HEK293 (cell line): ENCODE data around the gene SIDT2.

ENCODE experiments used
- CTCF ChIA-PET: fragments of 350-600 bp; formaldehyde crosslinking; extraction: SDS; loops from one replicate; lab custom pipeline; 2021; ENCODE audit warnings: antibody characterized with exemption; lab: Yijun Ruan, JAX
- POLR2A ChIA-PET: fragments of 300-600 bp; formaldehyde crosslinking; extraction: SDS; loops from one replicate; lab custom pipeline; 2020; ENCODE audit warnings: antibody characterized with exemption, inconsistent platforms; lab: Yijun Ruan, JAX
- H3K27ac ChIP-seq: fragments of 200-500 bp; sonication (Bioruptor generic); 2 replicates; pipeline ENCODE4 v1.5.1; 2014; ENCODE audit warnings: low read depth, low read length, control low read depth, inconsistent platforms; ENCODE audit errors: extremely low read depth
- H3K36me3 ChIP-seq, 2 experiments: fragments of 200-500 bp in 1 of 2; sonication (Bioruptor generic) in 1 of 2; 1 replicate in 1 of 2; 2 replicates in 1 of 2; pipeline ENCODE4 v1.5.1; 2014 to 2017; ENCODE audit warnings: inconsistent platforms in 2 of 2, low read length in 2 of 2; ENCODE audit not compliant: control insufficient read depth in 2 of 2, insufficient read depth in 1 of 2
- H3K4me1 ChIP-seq: fragments of 200-500 bp; sonication (Bioruptor generic); 2 replicates; pipeline ENCODE4 v1.5.1; 2014; ENCODE audit warnings: mild to moderate bottlenecking, low read length, inconsistent platforms; ENCODE audit not compliant: control insufficient read depth, insufficient read depth
- H3K4me3 ChIP-seq: 2 replicates; pipeline ENCODE4 v1.5.1; 2011; ENCODE audit warnings: low read depth, mild to moderate bottlenecking, control low read depth, low read length, moderate library complexity
- H3K9me3 ChIP-seq: fragments of 200-500 bp; sonication (Bioruptor generic); 2 replicates; pipeline ENCODE4 v1.5.1; 2014; ENCODE audit warnings: low read depth, low read length, inconsistent platforms; ENCODE audit not compliant: control insufficient read depth, insufficient read depth
- GLIS1 ChIP-seq: fragments of 450-650 bp; formaldehyde crosslinking; IDR thresholded peaks from 2 replicates; pipeline ENCODE4 v1.5.1; 2016; ENCODE audit warnings: missing biosample characterization, missing genetic modification characterization
- GLIS2 ChIP-seq: fragments of 450-650 bp; formaldehyde crosslinking; IDR thresholded peaks from 2 replicates; pipeline ENCODE4 v1.5.1; 2016; ENCODE audit warnings: missing biosample characterization, missing genetic modification characterization
- YY2 ChIP-seq: fragments of 450-650 bp; formaldehyde crosslinking; IDR thresholded peaks from 2 replicates; pipeline ENCODE4 v1.5.1; 2016; ENCODE audit warnings: missing biosample characterization, missing genetic modification characterization
- ZNF138 ChIP-seq: fragments of 450-650 bp; formaldehyde crosslinking; IDR thresholded peaks from 2 replicates; pipeline ENCODE4 v1.5.1; 2016; ENCODE audit warnings: missing biosample characterization, missing genetic modification characterization, borderline replicate concordance
- ZNF223 ChIP-seq: fragments of 450-650 bp; formaldehyde crosslinking; IDR thresholded peaks from 2 replicates; pipeline ENCODE4 v1.5.1; 2016; ENCODE audit warnings: missing biosample characterization, missing genetic modification characterization
- ZNF24 ChIP-seq: fragments of 450-650 bp; formaldehyde crosslinking; IDR thresholded peaks from 2 replicates; pipeline ENCODE4 v1.5.1; 2016; ENCODE audit warnings: missing biosample characterization, missing genetic modification characterization
- ZNF292 ChIP-seq: fragments of 450-650 bp; formaldehyde crosslinking; IDR thresholded peaks from 2 replicates; pipeline ENCODE4 v1.5.1; 2016; ENCODE audit warnings: low read depth, missing biosample characterization, missing genetic modification characterization, borderline replicate concordance
- ZNF521 ChIP-seq: fragments of 450-650 bp; formaldehyde crosslinking; IDR thresholded peaks from 2 replicates; pipeline ENCODE4 v1.5.1; 2017; ENCODE audit warnings: missing biosample characterization, mild to moderate bottlenecking, missing genetic modification characterization
- ZNF629 ChIP-seq: fragments of 450-650 bp; formaldehyde crosslinking; IDR thresholded peaks from 2 replicates; pipeline ENCODE4 v1.5.1; 2017; ENCODE audit warnings: missing biosample characterization, missing genetic modification characterization
- ZSCAN16 ChIP-seq: fragments of 450-650 bp; formaldehyde crosslinking; IDR thresholded peaks from 2 replicates; pipeline ENCODE4 v1.5.1; 2016; ENCODE audit warnings: missing biosample characterization, missing genetic modification characterization
- TF ChIP-seq, protein P1 (sequence below): fragments of 450-650 bp; formaldehyde crosslinking; IDR thresholded peaks from 2 replicates; pipeline ENCODE4 v1.5.1; 2016; ENCODE audit warnings: missing biosample characterization, missing genetic modification characterization
- TF ChIP-seq, protein P2 (sequence below): fragments of 450-650 bp; formaldehyde crosslinking; IDR thresholded peaks from 2 replicates; pipeline ENCODE4 v1.5.1; 2017; ENCODE audit warnings: missing biosample characterization, missing genetic modification characterization
- TF ChIP-seq, protein P3 (sequence below): fragments of 450-650 bp; formaldehyde crosslinking; conservative IDR thresholded peaks from 2 replicates; pipeline ENCODE4 v1.5.1; 2016; ENCODE audit warnings: low read depth, missing biosample characterization, missing genetic modification characterization
- TF ChIP-seq, protein P4 (sequence below): fragments of 450-650 bp; formaldehyde crosslinking; IDR thresholded peaks from 2 replicates; pipeline ENCODE4 v1.5.1; 2016; ENCODE audit warnings: missing biosample characterization, missing genetic modification characterization, borderline replicate concordance

Gene SIDT2

DNA sequence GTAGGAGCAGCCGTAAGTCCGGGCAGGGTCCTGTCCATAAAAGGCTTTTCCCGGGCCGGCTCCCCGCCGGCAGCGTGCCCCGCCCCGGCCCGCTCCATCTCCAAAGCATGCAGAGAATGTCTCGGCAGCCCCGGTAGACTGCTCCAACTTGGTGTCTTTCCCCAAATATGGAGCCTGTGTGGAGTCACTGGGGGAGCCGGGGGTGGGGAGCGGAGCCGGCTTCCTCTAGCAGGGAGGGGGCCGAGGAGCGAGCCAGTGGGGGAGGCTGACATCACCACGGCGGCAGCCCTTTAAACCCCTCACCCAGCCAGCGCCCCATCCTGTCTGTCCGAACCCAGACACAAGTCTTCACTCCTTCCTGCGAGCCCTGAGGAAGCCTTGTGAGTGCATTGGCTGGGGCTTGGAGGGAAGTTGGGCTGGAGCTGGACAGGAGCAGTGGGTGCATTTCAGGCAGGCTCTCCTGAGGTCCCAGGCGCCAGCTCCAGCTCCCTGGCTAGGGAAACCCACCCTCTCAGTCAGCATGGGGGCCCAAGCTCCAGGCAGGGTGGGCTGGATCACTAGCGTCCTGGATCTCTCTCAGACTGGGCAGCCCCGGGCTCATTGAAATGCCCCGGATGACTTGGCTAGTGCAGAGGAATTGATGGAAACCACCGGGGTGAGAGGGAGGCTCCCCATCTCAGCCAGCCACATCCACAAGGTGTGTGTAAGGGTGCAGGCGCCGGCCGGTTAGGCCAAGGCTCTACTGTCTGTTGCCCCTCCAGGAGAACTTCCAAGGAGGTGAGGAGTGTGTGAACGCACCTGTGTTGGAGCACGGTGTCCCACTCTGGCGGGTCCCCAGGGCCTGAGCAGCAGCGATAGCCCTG is 20.7 kb downstream of the SIDT2 start, which contains the start of gene TAGLN (continued):
- TF ChIP-seq, protein P1, sequence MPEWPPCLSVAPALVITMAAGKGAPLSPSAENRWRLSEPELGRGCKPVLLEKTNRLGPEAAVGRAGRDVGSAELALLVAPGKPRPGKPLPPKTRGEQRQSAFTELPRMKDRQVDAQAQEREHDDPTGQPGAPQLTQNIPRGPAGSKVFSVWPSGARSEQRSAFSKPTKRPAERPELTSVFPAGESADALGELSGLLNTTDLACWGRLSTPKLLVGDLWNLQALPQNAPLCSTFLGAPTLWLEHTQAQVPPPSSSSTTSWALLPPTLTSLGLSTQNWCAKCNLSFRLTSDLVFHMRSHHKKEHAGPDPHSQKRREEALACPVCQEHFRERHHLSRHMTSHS = no peak
- no peak for TF ChIP-seq ZNF629
- peak; percentile 38; the same call in 1 of the 2 replicates for TF ChIP-seq GLIS2 (tag by site-specific recombination)

DNA sequence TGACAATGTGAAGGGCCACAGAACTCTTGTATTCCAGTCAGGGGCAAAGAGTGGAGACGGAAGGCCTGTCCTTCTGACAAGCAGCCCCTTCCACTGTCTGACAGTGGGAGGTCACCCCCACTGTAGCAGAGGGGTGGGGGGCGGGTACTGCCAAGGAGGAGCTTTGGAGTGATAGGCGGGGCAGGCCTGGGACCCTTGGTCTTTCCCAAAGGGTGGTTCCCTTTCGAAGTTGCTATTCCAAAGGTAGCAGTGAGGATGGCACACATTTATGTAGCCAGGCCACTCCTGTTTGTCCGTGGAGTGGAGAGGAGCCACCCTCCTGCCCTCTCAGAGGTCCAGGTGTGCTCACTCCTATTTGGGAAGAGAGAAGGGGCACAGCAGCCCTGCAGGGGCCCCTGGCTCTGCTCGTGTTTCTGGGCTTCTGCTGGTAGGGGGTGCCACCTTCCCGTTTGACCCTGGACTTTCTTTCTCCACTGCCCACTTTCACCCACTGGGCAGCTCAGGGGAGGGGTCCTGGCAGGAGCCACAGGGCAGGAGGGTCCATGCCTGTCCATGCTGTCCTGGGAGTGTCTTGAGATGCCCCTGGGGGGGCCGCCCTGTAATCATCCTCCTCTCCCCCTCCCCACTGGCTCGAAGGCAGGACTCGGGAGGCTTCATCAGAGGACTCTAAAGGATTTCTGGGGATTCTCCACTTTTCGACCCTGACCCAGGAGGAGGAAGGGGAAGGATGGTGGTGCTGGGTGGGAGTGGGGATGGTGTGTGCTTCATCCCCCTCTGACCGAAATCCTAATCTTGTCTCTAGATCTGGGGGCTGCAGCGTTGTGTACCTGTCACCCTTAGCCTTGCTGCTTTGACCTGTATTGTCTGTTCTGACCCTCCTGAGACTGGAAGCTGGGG is 21.6 kb downstream of the SIDT2 start:
- CTCF ChIA-PET = interaction anchor here (0.7 to 1.6 kb wide), 2 partner anchors 19 to 147 kb away, joined by 3 to 9 read pairs; no protein-coding TSS in a partner anchor
- no peak overlapping the region for H3K27ac ChIP-seq
- TF ChIP-seq, protein P2, sequence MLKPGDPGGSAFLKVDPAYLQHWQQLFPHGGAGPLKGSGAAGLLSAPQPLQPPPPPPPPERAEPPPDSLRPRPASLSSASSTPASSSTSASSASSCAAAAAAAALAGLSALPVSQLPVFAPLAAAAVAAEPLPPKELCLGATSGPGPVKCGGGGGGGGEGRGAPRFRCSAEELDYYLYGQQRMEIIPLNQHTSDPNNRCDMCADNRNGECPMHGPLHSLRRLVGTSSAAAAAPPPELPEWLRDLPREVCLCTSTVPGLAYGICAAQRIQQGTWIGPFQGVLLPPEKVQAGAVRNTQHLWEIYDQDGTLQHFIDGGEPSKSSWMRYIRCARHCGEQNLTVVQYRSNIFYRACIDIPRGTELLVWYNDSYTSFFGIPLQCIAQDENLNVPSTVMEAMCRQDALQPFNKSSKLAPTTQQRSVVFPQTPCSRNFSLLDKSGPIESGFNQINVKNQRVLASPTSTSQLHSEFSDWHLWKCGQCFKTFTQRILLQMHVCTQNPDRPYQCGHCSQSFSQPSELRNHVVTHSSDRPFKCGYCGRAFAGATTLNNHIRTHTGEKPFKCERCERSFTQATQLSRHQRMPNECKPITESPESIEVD = no peak
- TF ChIP-seq GLIS1 (tag by site-specific recombination) = peak; percentile 55
- TF ChIP-seq, all 188 proteins: peak for 1
- POLR2A ChIA-PET = interaction anchor here (1.1 to 1.8 kb wide), 2 partner anchors 22 kb away, joined by 3 to 5 read pairs; partner anchors contain the start of gene SIDT2
- Histone ChIP-seq H3K4me3 (no peak overlapping the region), H3K36me3 (peaks cover 0 to 28% of the 10 kb centered on the region in 2 experiments; a peak in 1 of 3 replicates), H3K9me3 (no peaks in the 10 kb centered on the region), H3K4me1 (no peaks in the 10 kb centered on the region)

DNA sequence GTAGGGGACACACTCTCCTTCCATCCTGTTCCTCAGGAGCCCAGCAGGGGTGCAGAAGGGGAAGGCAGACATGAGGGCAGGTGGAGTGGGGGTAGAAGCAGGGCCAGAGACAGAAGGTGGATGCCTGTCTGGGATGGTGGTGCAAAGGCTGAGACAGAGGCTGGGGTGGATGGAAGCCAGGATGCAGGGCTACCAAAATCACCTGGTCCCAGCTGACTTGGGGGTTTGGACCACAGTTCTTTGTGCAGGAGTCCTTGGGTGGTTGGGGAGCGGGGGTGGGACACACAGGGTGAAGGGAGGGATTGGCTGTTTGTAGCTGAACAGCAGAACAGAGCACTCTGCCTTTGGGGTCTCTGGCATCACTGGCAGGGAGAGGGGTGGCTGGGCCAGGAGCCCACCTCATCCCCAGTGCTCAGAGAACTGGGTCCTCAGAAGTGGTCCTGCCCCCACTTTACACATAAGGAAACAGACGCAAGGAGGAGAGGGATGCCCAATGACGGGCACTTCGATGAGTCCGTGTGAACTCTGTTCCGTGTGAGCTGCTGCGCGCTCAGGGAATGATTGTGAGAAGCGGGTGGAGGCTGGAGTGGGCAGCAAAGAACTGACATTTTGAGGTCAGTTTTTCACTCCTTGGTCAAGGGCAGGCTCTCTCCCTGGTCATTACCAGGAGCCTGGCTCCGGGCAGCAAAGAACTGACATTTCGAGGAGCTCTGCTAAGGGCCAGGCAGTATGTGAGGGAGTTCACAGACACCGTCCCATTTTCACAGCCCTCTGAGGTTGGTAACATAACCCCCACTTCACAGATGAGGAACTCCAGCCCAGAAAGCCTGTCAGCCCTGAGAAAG is 22.5 kb downstream of the SIDT2 start:
- Histone ChIP-seq H3K4me3 (no peak overlapping the region), H3K9me3 (no peaks in the 10 kb centered on the region), H3K36me3 (peaks cover 0 to 24% of the 10 kb centered on the region in 2 experiments; a peak in 1 of 3 replicates), H3K27ac (no peak overlapping the region), H3K4me1 (no peaks in the 10 kb centered on the region)
- ChIA-PET POLR2A (interaction anchor here (1.1 kb wide), 1 partner anchor 23 kb away, joined by 3 read pairs; the partner anchor contains the start of gene SIDT2), CTCF (interaction anchor here (0.8 to 1.3 kb wide), 2 partner anchors 19 to 26 kb away, joined by 3 to 4 read pairs; no protein-coding TSS in a partner anchor)
- TF ChIP-seq, protein P1 = no peak
- TF ChIP-seq ZNF24 (tag by site-specific recombination) = no peak
- no peak for TF ChIP-seq ZNF138 (tag by site-specific recombination)
- TF ChIP-seq ZNF292 (tag by site-specific recombination) = no peak
- TF ChIP-seq, protein P3, sequence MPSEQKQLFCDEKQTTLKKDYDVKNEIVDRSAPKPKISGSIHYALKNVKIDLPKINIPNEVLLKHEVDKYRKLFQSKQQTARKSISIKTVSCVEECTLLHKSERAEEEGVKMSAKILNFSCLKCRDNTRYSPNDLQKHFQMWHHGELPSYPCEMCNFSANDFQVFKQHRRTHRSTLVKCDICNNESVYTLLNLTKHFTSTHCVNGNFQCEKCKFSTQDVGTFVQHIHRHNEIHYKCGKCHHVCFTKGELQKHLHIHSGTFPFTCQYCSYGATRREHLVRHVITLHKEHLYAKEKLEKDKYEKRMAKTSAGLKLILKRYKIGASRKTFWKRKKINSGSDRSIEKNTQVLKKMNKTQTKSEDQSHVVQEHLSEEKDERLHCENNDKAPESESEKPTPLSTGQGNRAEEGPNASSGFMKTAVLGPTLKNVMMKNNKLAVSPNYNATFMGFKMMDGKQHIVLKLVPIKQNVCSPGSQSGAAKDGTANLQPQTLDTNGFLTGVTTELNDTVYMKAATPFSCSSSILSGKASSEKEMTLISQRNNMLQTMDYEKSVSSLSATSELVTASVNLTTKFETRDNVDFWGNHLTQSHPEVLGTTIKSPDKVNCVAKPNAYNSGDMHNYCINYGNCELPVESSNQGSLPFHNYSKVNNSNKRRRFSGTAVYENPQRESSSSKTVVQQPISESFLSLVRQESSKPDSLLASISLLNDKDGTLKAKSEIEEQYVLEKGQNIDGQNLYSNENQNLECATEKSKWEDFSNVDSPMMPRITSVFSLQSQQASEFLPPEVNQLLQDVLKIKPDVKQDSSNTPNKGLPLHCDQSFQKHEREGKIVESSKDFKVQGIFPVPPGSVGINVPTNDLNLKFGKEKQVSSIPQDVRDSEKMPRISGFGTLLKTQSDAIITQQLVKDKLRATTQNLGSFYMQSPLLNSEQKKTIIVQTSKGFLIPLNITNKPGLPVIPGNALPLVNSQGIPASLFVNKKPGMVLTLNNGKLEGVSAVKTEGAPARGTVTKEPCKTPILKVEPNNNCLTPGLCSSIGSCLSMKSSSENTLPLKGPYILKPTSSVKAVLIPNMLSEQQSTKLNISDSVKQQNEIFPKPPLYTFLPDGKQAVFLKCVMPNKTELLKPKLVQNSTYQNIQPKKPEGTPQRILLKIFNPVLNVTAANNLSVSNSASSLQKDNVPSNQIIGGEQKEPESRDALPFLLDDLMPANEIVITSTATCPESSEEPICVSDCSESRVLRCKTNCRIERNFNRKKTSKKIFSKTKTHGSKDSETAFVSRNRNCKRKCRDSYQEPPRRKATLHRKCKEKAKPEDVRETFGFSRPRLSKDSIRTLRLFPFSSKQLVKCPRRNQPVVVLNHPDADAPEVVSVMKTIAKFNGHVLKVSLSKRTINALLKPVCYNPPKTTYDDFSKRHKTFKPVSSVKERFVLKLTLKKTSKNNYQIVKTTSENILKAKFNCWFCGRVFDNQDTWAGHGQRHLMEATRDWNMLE (tag by site-specific recombination) = no peak
- no peak for TF ChIP-seq ZNF521 (tag by site-specific recombination)
- TF ChIP-seq ZSCAN16 (tag by site-specific recombination) = no peak
- no peak for TF ChIP-seq YY2 (tag by site-specific recombination)
- TF ChIP-seq, protein P4, sequence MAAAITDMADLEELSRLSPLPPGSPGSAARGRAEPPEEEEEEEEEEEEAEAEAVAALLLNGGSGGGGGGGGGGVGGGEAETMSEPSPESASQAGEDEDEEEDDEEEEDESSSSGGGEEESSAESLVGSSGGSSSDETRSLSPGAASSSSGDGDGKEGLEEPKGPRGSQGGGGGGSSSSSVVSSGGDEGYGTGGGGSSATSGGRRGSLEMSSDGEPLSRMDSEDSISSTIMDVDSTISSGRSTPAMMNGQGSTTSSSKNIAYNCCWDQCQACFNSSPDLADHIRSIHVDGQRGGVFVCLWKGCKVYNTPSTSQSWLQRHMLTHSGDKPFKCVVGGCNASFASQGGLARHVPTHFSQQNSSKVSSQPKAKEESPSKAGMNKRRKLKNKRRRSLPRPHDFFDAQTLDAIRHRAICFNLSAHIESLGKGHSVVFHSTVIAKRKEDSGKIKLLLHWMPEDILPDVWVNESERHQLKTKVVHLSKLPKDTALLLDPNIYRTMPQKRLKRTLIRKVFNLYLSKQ = no peak
- TF ChIP-seq ZNF223 (tag by site-specific recombination) = no peak
